ENCODE data around the gene MAPK1IP1L.
"Not testable (repeated sequence)": the region's sequence is repeated elsewhere in the genome, so short reads cannot be mapped to it uniquely, and the experiment has no call there.

The MAPK1IP1L gene

DNA sequence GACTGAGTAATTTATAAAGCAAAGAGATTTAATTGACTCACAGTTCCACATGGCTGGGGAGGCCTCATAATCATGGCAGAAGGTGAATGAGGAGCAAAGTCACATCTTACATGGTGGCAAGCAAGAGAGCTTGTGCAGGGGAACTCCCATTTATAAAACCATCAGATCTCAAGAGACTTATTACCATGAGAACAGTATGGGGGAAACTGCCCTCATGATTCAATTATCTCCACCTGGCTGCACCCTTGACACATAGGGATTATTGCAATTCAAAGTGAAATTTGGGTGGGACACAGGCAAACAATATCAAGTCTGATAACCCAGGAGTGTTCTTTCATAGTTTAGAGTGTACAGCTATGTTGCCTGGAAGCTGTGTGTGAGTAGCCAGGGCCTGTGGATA lies 13.5 kb upstream of the MAPK1IP1L start:
- not testable (repeated sequence) for H3K9ac ChIP-seq (ENCODE audit: low read length)

GRCh38 chr14:55038708-55039107 lies 12.7 kb upstream of the MAPK1IP1L start:
- Histone ChIP-seq H3K27ac (ENCODE audit: low read length) (no peak overlapping the region), H3K36me3 (ENCODE audit: control insufficient read depth, low read depth, low read length) (peaks cover 23% of the 10 kb centered on the region), H3K27me3 (ENCODE audit: control insufficient read depth, insufficient read depth, low read length) (peaks cover 18% of the 10 kb centered on the region), H3K4me1 (ENCODE audit: control insufficient read depth, low read depth, low read length) (peaks cover 3% of the 10 kb centered on the region), H3K9ac (ENCODE audit: low read length) (no peak overlapping the region), H3K4me3 (ENCODE audit: low read length) (no peak overlapping the region), H3K9me3 (ENCODE audit: control insufficient read depth, low read depth, low read length) (no peaks in the 10 kb centered on the region)

More for the DNA sequence above, 13.5 kb upstream of the MAPK1IP1L start:
- Histone ChIP-seq H3K36me3 (ENCODE audit: control insufficient read depth, low read depth, low read length) (peaks cover 19% of the 10 kb centered on the region), H3K27me3 (ENCODE audit: control insufficient read depth, insufficient read depth, low read length) (peaks cover 15% of the 10 kb centered on the region)
- not testable (repeated sequence) for H3K27ac ChIP-seq (ENCODE audit: low read length); H3K9me3 ChIP-seq (ENCODE audit: control insufficient read depth, low read depth, low read length); H3K4me1 ChIP-seq (ENCODE audit: control insufficient read depth, low read depth, low read length); H3K4me3 ChIP-seq (ENCODE audit: low read length)

DNA sequence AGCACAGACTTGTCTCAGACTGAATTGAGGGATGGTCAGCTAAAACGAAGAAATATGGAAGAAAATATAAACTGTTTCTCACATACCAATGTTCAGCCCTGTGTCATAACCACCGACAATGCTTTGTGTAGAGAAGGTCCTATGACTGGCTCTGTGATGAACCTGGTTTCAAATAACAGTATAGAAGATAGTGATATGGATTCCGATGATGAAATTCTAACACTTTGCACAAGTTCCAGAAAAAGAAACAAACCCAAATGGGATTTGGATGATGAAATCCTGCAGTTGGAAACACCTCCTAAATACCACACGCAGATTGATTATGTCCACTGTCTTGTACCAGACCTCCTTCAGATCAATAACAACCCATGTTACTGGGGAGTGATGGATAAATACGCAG lies 7.9 kb upstream of the MAPK1IP1L start:
- Histone ChIP-seq H3K27me3 (ENCODE audit: control insufficient read depth, insufficient read depth, low read length) (peaks cover 18% of the 10 kb centered on the region), H3K9ac (ENCODE audit: low read length) (no peak overlapping the region), H3K27ac (ENCODE audit: low read length) (no peak overlapping the region), H3K4me1 (ENCODE audit: control insufficient read depth, low read depth, low read length) (peaks cover 3% of the 10 kb centered on the region), H3K9me3 (ENCODE audit: control insufficient read depth, low read depth, low read length) (no peaks in the 10 kb centered on the region), H3K36me3 (ENCODE audit: control insufficient read depth, low read depth, low read length) (peaks cover 16% of the 10 kb centered on the region), H3K4me3 (ENCODE audit: low read length) (no peak overlapping the region)

DNA sequence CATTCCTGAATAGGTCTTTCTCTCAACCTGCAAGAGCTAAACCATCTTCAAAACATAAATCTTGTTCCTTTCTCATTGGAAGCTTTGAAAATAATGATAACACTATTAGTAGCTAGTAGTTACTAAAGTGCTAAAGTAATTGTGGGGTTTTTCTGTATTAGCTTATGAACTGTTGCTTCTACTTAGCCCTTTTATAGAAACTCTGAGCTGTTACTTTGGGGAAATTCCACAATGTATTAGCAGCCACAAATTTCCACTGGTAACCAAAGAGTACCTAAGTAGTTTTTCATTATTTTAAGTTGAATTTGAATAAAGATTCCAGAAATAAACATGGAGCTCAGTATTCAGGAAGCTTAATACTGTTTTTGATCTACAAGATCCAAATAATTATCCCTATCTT lies 6.4 kb upstream of the MAPK1IP1L start:
- Histone ChIP-seq H3K9me3 (ENCODE audit: control insufficient read depth, low read depth, low read length) (no peaks in the 10 kb centered on the region), H3K4me1 (ENCODE audit: control insufficient read depth, low read depth, low read length) (peaks cover 3% of the 10 kb centered on the region), H3K4me3 (ENCODE audit: low read length) (no peak overlapping the region), H3K36me3 (ENCODE audit: control insufficient read depth, low read depth, low read length) (peaks cover 16% of the 10 kb centered on the region), H3K9ac (ENCODE audit: low read length) (no peak overlapping the region), H3K27ac (ENCODE audit: low read length) (no peak overlapping the region), H3K27me3 (ENCODE audit: control insufficient read depth, insufficient read depth, low read length) (peaks cover 18% of the 10 kb centered on the region)

DNA sequence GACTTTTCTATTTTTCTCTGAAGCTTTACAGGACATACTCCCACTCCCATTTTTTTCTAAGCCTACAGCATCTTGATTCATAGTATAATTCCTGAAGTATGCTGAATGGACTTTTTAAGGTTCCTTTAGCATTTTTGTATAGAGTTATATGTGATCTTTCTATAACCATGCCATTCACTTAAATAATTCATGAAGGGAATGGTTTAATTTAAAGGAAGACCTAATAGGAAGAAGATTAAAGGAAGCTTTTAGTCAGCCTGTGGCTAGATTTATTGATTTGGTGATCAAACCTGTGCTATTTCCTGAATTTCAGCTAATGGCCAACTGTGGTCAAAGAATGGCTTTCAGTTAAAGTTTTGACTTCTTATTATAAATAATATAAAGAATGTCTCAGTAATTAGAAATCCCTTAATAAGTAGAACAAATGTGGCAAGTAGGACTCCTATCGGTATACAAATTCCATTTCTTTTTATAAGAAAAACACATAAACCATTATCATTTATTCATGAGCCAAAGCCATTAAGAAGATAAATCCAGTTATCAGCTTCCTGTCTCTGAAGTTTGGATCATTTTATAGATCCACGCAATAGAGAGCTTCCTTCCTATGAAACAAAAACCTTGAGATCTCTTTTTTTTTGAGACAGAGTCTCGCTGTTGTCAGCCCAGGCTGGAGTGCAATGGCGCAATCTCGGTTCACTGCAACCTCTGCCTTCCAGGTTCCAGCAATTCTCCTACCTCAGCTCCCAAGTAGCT lies 4.0 kb upstream of the MAPK1IP1L start:
- H3K27ac ChIP-seq (ENCODE audit: low read length): no peak overlapping the region
- no peak overlapping the region for H3K9ac ChIP-seq (ENCODE audit: low read length)
- peaks cover 16% of the 10 kb centered on the region for H3K36me3 ChIP-seq (ENCODE audit: control insufficient read depth, low read depth, low read length)
- H3K4me3 ChIP-seq (ENCODE audit: low read length): no peak overlapping the region
- H3K4me1 ChIP-seq (ENCODE audit: control insufficient read depth, low read depth, low read length): no peaks in the 10 kb centered on the region
- H3K9me3 ChIP-seq (ENCODE audit: control insufficient read depth, low read depth, low read length): no peaks in the 10 kb centered on the region
- peaks cover 9% of the 10 kb centered on the region for H3K27me3 ChIP-seq (ENCODE audit: control insufficient read depth, insufficient read depth, low read length)

DNA sequence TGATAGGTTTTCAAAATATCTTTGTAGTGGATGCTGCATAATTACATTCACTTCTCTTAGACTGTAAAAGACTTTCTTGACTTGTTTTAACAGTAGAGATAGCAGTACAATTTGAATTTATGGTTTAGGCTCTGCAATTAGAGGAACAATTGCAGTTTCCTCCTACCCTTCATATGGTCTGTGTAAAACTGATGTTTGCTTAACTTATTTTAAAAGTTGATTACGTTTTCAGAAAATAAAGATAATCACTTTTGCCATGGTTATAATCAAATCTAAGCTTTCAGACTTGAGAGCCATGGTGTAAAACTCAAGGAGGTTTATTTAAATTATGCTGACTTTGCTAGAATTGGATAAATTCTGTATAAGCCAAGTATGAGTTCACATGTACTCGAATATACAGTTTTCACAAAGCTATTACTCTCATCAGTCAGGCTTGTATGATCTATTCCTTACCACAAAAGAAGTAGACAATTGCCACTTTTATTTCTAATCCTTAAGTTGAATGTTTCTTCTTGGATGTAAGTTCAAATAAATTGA lies 2.5 kb upstream of the MAPK1IP1L start:
- Histone ChIP-seq H3K36me3 (ENCODE audit: control insufficient read depth, low read depth, low read length) (peaks cover 4% of the 10 kb centered on the region), H3K27ac (ENCODE audit: low read length) (no peak overlapping the region), H3K4me3 (ENCODE audit: low read length) (no peak overlapping the region), H3K9me3 (ENCODE audit: control insufficient read depth, low read depth, low read length) (no peaks in the 10 kb centered on the region), H3K4me1 (ENCODE audit: control insufficient read depth, low read depth, low read length) (peaks cover 8% of the 10 kb centered on the region), H3K9ac (ENCODE audit: low read length) (no peak overlapping the region), H3K27me3 (ENCODE audit: control insufficient read depth, insufficient read depth, low read length) (no peaks in the 10 kb centered on the region)

- Histone ChIP-seq H3K9me3 (ENCODE audit: control insufficient read depth, low read depth, low read length) (no peaks in the 10 kb centered on the region), H3K36me3 (ENCODE audit: control insufficient read depth, low read depth, low read length) (peaks cover 3% of the 10 kb centered on the region), H3K27me3 (ENCODE audit: control insufficient read depth, insufficient read depth, low read length) (no peaks in the 10 kb centered on the region), H3K9ac (ENCODE audit: low read length) (peak overlapping the region; percentile 100), H3K4me1 (ENCODE audit: control insufficient read depth, low read depth, low read length) (peaks cover 8% of the 10 kb centered on the region), H3K27ac (ENCODE audit: low read length) (peak overlapping the region; percentile 33), H3K4me3 (ENCODE audit: low read length) (peak overlapping the region; percentile 99)
Measured at GRCh38 chr14:55051165-55051422, 353 bp upstream of the MAPK1IP1L start.

GRCh38 chr14:55052269-55052930 lies 953 bp downstream of the MAPK1IP1L start:
- Histone ChIP-seq H3K27me3 (ENCODE audit: control insufficient read depth, insufficient read depth, low read length) (no peaks in the 10 kb centered on the region), H3K27ac (ENCODE audit: low read length) (peak overlapping the region; percentile 97), H3K4me1 (ENCODE audit: control insufficient read depth, low read depth, low read length) (peaks cover 8% of the 10 kb centered on the region), H3K4me3 (ENCODE audit: low read length) (peak overlapping the region; percentile 99), H3K9ac (ENCODE audit: low read length) (peak overlapping the region; percentile 100), H3K36me3 (ENCODE audit: control insufficient read depth, low read depth, low read length) (peaks cover 3% of the 10 kb centered on the region), H3K9me3 (ENCODE audit: control insufficient read depth, low read depth, low read length) (no peaks in the 10 kb centered on the region)

DNA sequence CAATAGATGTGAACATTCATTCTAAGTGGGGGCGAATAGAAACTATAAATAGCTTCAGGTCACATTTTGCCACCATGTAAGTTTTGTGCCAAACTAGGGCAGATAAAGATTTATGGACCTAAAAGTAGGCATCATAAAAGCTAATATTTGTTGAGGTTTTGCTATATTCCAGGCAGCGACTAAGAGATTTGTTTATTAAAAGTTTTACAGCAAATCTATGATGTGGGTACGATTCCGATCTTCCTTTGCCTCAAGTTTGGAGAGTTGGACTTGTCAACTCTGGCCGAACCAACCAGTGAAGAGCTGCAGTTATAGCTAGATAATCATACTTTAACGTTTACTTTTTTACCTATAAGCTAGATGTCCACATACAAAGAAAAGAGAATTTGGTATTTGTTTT lies 1.6 kb downstream of the MAPK1IP1L start:
- Histone ChIP-seq H3K9ac (ENCODE audit: low read length) (peak overlapping the region; percentile 100), H3K4me3 (ENCODE audit: low read length) (peak overlapping the region; percentile 99), H3K27me3 (ENCODE audit: control insufficient read depth, insufficient read depth, low read length) (no peaks in the 10 kb centered on the region), H3K4me1 (ENCODE audit: control insufficient read depth, low read depth, low read length) (peaks cover 8% of the 10 kb centered on the region), H3K9me3 (ENCODE audit: control insufficient read depth, low read depth, low read length) (no peaks in the 10 kb centered on the region), H3K27ac (ENCODE audit: low read length) (peak overlapping the region; percentile 19), H3K36me3 (ENCODE audit: control insufficient read depth, low read depth, low read length) (peaks cover 7% of the 10 kb centered on the region)

GRCh38 chr14:55053500-55053899 lies 2.1 kb downstream of the MAPK1IP1L start:
- H3K9ac ChIP-seq (ENCODE audit: low read length): no peak overlapping the region
- peaks cover 8% of the 10 kb centered on the region for H3K4me1 ChIP-seq (ENCODE audit: control insufficient read depth, low read depth, low read length)
- peaks cover 10% of the 10 kb centered on the region for H3K36me3 ChIP-seq (ENCODE audit: control insufficient read depth, low read depth, low read length)
- H3K27ac ChIP-seq (ENCODE audit: low read length): no peak overlapping the region
- H3K27me3 ChIP-seq (ENCODE audit: control insufficient read depth, insufficient read depth, low read length): no peaks in the 10 kb centered on the region
- H3K4me3 ChIP-seq (ENCODE audit: low read length): peak overlapping the region; percentile 99
- no peaks in the 10 kb centered on the region for H3K9me3 ChIP-seq (ENCODE audit: control insufficient read depth, low read depth, low read length)

DNA sequence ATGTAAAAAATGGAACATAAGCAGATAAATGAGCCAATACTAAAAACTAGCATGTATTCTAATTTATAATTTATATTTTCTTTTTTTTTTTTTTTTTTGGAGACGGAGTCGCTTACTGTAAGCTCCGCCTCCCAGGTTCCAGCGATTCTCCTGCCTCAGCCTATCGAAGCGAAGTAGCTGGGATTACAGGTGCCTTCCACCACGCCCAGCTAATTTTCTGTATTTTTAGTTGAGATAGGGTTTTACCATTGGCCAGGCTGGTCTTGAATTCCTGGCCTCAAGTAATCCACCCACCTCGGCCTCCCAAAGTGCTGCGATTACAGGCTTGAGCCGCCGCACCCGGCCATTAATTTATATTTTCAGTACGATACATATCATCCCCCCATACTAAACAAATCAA lies 2.7 kb downstream of the MAPK1IP1L start:
- H3K27ac ChIP-seq (ENCODE audit: low read length): no peak overlapping the region
- no peaks in the 10 kb centered on the region for H3K9me3 ChIP-seq (ENCODE audit: control insufficient read depth, low read depth, low read length)
- H3K9ac ChIP-seq (ENCODE audit: low read length): no peak overlapping the region
- H3K4me3 ChIP-seq (ENCODE audit: low read length): no peak overlapping the region
- H3K36me3 ChIP-seq (ENCODE audit: control insufficient read depth, low read depth, low read length): peaks cover 10% of the 10 kb centered on the region
- H3K4me1 ChIP-seq (ENCODE audit: control insufficient read depth, low read depth, low read length): peaks cover 8% of the 10 kb centered on the region
- no peaks in the 10 kb centered on the region for H3K27me3 ChIP-seq (ENCODE audit: control insufficient read depth, insufficient read depth, low read length)

DNA sequence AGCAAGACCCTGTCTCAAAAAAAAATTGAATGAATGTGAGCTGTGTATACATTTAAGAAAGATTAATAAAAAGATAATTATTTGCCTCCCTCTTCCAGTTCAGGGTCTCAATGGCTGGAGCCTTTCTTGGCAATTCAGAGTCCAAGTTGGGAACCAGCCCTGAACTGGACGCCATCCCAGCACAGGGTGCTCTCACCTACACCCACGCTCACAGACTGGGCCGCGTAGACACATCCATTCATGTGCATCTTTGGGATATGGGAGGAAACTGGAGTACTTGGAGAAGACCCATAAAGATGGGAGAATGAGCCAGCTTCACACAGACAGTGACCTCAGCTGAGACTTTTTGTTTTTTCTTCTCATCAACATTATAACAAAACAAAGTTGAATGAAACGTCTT lies 6.5 kb downstream of the MAPK1IP1L start:
- H3K4me3 ChIP-seq (ENCODE audit: low read length): no peak overlapping the region
- no peak overlapping the region for H3K27ac ChIP-seq (ENCODE audit: low read length)
- no peaks in the 10 kb centered on the region for H3K27me3 ChIP-seq (ENCODE audit: control insufficient read depth, insufficient read depth, low read length)
- H3K4me1 ChIP-seq (ENCODE audit: control insufficient read depth, low read depth, low read length): peaks cover 6% of the 10 kb centered on the region
- peaks cover 28% of the 10 kb centered on the region for H3K36me3 ChIP-seq (ENCODE audit: control insufficient read depth, low read depth, low read length)
- no peaks in the 10 kb centered on the region for H3K9me3 ChIP-seq (ENCODE audit: control insufficient read depth, low read depth, low read length)
- no peak overlapping the region for H3K9ac ChIP-seq (ENCODE audit: low read length)

Measured in iPS-18a (cell line).